DMS53 treated with DMSO at 0.1 percent for 48 hours (cell line): ENCODE data around the gene ESYT1.
A peak's percentile ranks its signal among the peaks of the same experiment; 100 is the strongest.

Experiments
- DNase-seq: peaks from one replicate; lab custom pipeline; 2025; ENCODE audit not compliant: unreplicated experiment; lab: John Stamatoyannopoulos, UW

Gene ESYT1

GRCh38 chr12:56186957-56187356 lies 58.9 kb downstream of the ESYT1 start:
- DNase-seq = no peak

DNA sequence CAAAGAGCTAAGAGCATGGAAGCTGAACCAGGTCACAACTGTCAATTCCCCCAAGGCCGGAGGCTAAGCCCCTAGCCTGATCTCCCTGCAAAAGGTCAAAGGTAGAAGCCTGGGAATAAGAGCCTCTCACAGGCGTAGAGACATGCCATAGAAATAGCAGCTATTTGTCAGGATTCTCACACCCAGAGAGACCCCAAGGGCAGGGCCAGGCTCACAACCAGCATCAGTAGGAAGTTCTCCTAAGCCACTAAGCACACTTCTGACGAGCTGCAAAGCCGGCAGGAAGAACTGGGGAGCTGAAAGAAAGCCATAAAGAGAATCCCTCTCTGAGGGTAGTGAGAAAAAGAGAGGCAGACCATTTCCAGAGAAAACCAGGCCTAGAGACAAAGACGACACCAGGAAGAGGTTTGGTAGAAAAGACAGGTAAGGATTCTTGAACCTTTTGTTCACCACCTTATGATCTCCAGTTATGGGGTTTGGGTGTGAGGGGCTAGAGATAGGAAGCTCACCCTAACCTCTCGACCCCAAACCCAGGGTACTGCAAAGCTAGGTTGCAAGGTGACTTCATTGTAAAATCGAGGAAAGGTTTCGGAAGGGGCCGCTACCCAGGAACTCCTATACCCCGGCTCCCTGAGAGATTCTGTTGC lies 60.2 kb downstream of the ESYT1 start:
- DNase-seq = no peak

DNA sequence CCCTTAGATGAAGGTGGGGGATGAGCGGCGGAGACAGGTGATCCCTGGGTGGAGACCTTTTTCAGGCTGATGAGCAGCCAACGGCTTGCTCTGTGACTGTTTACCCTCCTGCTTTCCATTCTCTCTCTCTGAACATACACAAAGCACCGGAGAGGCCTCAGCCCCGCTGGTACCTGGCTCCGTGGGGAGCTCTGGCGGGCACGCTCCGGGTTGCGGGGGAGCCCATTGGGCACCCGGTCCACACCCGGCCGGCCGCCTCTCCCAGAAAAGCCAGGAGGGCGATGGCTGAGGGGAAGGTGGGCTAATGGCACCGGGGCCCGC lies 60.7 kb downstream of the ESYT1 start:
- DNase-seq = no peak

GRCh38 chr12:56189099-56189917 lies 61.2 kb downstream of the ESYT1 start, which contains the start of gene SMARCC2:
Gene SMARCC2 (minus strand): TSS chr12:56189483. CDS start chr12:56189461, 22 bp downstream.
- DNase-seq = peak; percentile 92

GRCh38 chr12:56189918-56190694 lies 62.0 kb downstream of the ESYT1 start:
- DNase-seq = peak; percentile 77

DNA sequence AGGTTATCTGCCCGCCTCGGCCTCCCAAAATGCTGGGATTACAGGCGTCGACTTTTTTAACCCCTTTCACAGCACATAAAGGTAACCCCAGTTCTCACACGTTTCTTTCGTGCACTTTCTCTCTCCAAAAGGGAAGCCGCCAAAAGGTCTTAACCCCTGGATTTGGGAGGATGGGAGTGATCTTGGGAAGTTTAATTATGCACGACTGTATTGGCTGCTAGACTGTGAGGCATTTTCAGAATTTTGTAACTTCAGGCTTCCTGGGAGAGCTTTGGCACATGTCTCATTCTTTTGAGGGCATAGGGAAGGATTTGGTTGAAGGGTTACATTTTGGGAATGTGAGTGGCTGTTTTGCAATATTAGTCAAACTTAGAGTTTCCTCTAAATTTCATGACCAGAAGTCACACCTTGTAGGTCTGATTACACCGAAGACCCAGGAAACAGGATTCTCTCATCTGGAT lies 62.7 kb downstream of the ESYT1 start:
- no peak for DNase-seq

GRCh38 chr12:56192582-56192981 lies 64.5 kb downstream of the ESYT1 start:
- no peak for DNase-seq

GRCh38 chr12:56193025-56193578 lies 65.0 kb downstream of the ESYT1 start:
- peak; percentile 82 for DNase-seq
